ENCODE measurements around the gene RADX.

Gene RADX

DNA sequence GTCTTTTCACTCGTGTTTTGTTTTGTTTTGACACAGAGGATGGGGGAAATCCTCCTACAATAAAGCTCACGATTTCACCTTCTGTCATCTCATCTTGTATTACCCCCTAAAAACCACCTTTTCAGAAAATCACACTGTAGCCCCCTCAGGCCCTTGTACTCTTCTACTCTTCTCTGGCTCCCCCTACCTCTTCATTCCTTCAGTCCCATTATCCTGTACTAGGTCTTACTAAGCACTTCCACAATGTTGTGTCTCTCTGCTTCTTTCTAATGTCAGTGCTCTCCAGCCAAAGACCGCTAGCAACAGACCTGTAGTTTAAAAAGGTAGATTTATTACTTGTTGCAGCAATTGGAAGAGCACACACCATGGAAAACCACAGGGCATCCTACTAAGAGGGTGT is 84.7 kb downstream of the RADX start:
- no peak for DNase-seq

DNA sequence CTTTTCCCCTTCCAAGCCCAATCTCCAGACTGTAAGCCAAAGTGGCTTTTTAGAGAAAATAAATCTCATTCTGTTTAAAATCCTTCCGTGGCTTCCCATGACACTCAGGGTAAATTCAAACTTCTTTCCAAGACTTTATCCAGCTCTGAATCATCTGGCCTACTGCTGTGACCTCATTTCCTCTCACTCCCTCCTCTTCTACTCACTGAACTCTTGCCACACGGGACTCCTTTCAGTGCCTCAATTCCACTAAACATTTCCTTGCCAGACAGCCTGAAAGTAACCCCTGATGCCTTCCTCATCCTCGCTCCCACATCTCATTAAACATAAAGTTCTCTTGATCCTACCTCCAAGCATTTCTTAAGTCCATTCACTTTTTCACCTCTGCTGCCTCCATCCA is 86.9 kb downstream of the RADX start:
- peak; percentile 29 for DNase-seq

- no peak for DNase-seq
These were observed 90.9 kb downstream of the RADX start for GRCh38 chrX:106702636-106703035.

- DNase-seq = no peak
These were observed 94.7 kb downstream of the RADX start for GRCh38 chrX:106706466-106706865.

DNA sequence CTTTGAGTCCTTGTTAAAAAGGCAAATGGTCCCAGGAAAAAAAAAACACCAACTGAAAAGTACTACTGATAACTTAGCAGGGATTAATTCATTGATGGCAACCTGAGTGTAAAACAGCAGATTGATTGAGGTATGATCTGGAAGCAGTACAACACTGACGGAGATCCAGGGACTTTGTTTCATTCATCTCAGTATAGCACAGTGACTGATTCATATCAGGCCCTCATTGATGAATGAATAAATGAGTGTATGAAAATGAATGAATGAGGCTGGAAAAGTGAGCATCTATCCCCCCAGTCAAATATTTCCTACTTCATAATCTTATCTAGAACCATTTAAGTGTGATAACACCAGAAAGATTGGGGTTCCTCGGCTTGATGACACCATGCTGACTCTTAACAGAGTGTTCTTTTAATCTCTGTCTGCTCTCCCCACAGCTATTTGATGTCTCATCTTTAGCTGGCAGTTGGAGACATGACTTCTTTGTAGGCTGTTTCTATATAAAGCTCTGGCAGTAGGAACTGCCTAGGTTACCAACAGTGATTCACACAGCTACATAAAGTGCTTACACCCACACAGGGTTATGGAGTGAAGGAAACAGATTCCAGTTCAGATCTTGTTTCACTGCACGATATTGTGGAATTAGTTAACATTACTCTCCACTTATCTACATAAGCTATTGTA is 96.1 kb downstream of the RADX start:
- peak; percentile 88 for DNase-seq

DNA sequence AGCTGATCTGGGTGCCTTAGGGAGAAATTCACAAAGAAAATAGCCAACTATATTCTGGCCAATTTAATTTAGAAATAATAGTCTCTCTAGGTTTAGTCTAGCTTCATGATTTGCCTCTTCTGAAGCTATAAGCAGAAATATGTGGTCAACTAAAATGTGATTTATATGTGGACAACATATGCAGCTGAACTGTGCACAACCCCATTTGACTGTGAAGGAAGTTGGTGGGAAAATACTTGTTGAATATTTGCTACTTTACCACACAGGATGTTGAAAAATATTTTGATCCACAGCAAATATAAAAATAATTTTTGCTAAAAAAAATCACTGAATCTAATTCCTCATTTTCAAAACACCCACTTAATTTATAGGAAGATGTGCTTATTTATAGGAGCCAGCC is 99.0 kb downstream of the RADX start:
- DNase-seq = peak; percentile 28

GRCh38 chrX:106711375-106711774 is 99.6 kb downstream of the RADX start:
- no peak for DNase-seq

DNA sequence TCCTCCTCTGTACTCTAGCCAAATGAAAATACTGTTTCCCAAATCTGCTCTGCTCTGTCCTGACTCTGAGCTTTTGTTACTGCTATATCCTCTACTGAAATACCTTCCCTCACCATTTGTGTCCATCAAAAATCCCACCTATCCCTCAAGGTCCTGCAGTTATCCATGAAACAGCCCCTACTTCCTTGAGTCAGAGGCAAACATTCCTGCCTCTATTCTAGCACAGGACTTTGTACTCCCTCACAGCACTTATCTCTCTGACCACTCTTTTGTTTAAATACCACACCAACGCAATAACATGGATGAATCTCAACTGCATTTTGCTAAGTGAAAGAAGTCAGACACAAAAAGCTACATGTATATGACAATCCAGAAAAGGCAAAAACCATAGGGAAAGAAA is 104.2 kb downstream of the RADX start:
- no peak for DNase-seq

- no peak for DNase-seq
These were observed 104.7 kb downstream of the RADX start for GRCh38 chrX:106716463-106716862.

- DNase-seq = no peak
These were observed 106.9 kb downstream of the RADX start for GRCh38 chrX:106718709-106719108.

- no peak for DNase-seq
These were observed 114.2 kb downstream of the RADX start for GRCh38 chrX:106725931-106726330.

DNA sequence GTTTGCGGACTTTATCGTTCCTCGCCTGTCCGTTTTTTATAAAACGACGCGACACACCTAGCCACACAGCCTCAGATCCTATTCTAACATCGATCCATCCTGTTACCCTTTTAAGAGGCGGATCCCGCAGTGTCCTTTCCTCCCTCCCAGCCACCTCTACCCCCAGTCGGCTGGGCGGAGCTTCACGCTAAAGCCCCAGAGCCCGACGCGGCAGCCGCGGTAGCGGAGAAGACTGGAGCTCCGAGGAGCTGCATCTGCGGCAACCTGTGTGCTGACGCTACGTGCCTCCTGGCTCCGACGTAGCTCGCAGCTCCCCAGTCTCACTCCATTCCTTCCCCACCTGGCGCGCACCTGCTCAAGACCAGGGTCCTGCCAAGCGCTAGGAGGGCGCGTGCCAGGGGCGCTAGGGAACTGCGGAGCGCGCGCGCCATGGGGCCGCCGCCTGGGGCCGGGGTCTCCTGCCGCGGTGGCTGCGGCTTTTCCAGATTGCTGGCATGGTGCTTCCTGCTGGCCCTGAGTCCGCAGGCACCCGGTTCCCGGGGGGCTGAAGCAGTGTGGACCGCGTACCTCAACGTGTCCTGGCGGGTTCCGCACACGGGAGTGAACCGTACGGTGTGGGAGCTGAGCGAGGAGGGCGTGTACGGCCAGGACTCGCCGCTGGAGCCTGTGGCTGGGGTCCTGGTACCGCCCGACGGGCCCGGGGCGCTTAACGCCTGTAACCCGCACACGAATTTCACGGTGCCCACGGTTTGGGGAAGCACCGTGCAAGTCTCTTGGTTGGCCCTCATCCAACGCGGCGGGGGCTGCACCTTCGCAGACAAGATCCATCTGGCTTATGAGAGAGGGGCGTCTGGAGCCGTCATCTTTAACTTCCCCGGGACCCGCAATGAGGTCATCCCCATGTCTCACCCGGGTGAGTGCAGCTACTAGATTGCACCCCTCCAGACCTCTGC is 115.0 kb downstream of the RADX start, which contains the start of gene RNF128:
Gene RNF128 (plus strand): TSS at position 217 of the 953 bp plus-strand sequence. CDS start 213 bp downstream, at position 430.
- DNase-seq = peak; percentile 21

DNA sequence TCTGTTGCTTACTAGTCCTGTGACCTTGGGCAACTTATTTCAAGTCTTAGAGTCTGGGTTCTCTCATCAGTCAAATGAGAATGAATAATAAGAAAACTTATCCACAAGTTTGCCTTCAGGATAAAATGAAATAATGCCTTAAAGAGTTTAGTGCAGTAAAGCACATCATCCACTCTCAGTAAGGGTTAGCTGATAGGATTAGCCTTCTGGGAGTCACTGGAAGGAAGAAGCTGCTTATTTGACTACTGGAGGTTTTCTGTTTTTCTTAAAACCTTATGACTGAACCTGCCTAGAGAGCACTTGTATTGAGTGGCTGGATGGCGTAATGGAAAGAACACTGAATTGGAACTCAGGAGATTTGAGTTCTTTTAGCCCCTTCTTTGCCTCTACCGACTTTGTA is 116.6 kb downstream of the RADX start:
- DNase-seq = no peak
